Stromal cell of bone marrow (primary cell): Measurements from ENCODE around the gene GALNS.
"Not testable (repeated sequence)": the region's sequence is repeated elsewhere in the genome, so short reads cannot be mapped to it uniquely, and the experiment has no call there.

Experiments used
- DNase-seq: peaks from one replicate; pipeline ENCODE4 v3.0.0-alpha.2; 2012; ENCODE audit warnings: low read depth

Gene GALNS

GRCh38 chr16:88889702-88890352 is 33.1 kb upstream of the GALNS start:
- DNase-seq, result not testable (repeated sequence)

- DNase-seq, result no peak
Observed at GRCh38 chr16:88888461-88889387, 32.0 kb upstream of the GALNS start.

- DNase-seq, result no peak
Observed at GRCh38 chr16:88888057-88888456, 31.3 kb upstream of the GALNS start.

- DNase-seq, result no peak
Observed at GRCh38 chr16:88886845-88887521, 30.2 kb upstream of the GALNS start.

GRCh38 chr16:88886420-88886844 is 29.7 kb upstream of the GALNS start:
- no peak for DNase-seq

- DNase-seq, result no peak
Observed at GRCh38 chr16:88885693-88886280, 29.0 kb upstream of the GALNS start.

GRCh38 chr16:88884569-88885271 is 28.0 kb upstream of the GALNS start:
- no peak for DNase-seq

- no peak for DNase-seq
Observed at GRCh38 chr16:88883946-88884345, 27.2 kb upstream of the GALNS start.

GRCh38 chr16:88883117-88883895 is 26.6 kb upstream of the GALNS start:
- DNase-seq, result no peak

- no peak for DNase-seq
Observed at GRCh38 chr16:88882358-88883030, 25.7 kb upstream of the GALNS start.

GRCh38 chr16:88881675-88882357 is 25.1 kb upstream of the GALNS start:
- DNase-seq, result no peak

- no peak for DNase-seq
Observed at GRCh38 chr16:88881007-88881615, 24.4 kb upstream of the GALNS start.

GRCh38 chr16:88880226-88881006 is 23.7 kb upstream of the GALNS start:
- DNase-seq, result no peak

GRCh38 chr16:88879788-88880055 is 23.0 kb upstream of the GALNS start:
- no peak for DNase-seq

GRCh38 chr16:88878967-88879787 is 22.4 kb upstream of the GALNS start:
- no peak for DNase-seq

GRCh38 chr16:88878356-88878755 is 21.6 kb upstream of the GALNS start:
- no peak for DNase-seq

GRCh38 chr16:88877564-88878289 is 21.0 kb upstream of the GALNS start:
- DNase-seq, result no peak
